HUES48 (cell line): ENCODE data around the gene DAD1.
"Not testable (repeated sequence)": the region's sequence is repeated elsewhere in the genome, so short reads cannot be mapped to it uniquely, and the experiment has no call there.

Experiments used
- H3K27ac ChIP-seq: one replicate; pipeline ENCODE4 v1.7.0; 2013; ENCODE audit warnings: low read depth, low read length, inconsistent platforms
- H3K27me3 ChIP-seq: 2 replicates; pipeline ENCODE4 v1.6.1; 2013; ENCODE audit warnings: mild to moderate bottlenecking, low read length; ENCODE audit not compliant: control insufficient read depth, insufficient read depth
- H3K36me3 ChIP-seq: 2 replicates; pipeline ENCODE4 v1.6.1; 2013; ENCODE audit warnings: low read length; ENCODE audit not compliant: control insufficient read depth, insufficient read depth
- H3K4me1 ChIP-seq: 2 replicates; pipeline ENCODE4 v1.6.1; 2013; ENCODE audit warnings: mild to moderate bottlenecking, low read length; ENCODE audit not compliant: control insufficient read depth, insufficient read depth
- H3K4me3 ChIP-seq: 2 replicates; pipeline ENCODE4 v1.5.1; 2013; ENCODE audit warnings: mild to moderate bottlenecking, low read depth, low read length
- H3K9ac ChIP-seq: 2 replicates; pipeline ENCODE4 v1.6.1; 2013; ENCODE audit warnings: mild to moderate bottlenecking, low read depth, low read length, moderate library complexity
- H3K9me3 ChIP-seq: 2 replicates; pipeline ENCODE4 v1.6.1; 2013; ENCODE audit warnings: low read length; ENCODE audit not compliant: control insufficient read depth, insufficient read depth

DAD1 gene

DNA sequence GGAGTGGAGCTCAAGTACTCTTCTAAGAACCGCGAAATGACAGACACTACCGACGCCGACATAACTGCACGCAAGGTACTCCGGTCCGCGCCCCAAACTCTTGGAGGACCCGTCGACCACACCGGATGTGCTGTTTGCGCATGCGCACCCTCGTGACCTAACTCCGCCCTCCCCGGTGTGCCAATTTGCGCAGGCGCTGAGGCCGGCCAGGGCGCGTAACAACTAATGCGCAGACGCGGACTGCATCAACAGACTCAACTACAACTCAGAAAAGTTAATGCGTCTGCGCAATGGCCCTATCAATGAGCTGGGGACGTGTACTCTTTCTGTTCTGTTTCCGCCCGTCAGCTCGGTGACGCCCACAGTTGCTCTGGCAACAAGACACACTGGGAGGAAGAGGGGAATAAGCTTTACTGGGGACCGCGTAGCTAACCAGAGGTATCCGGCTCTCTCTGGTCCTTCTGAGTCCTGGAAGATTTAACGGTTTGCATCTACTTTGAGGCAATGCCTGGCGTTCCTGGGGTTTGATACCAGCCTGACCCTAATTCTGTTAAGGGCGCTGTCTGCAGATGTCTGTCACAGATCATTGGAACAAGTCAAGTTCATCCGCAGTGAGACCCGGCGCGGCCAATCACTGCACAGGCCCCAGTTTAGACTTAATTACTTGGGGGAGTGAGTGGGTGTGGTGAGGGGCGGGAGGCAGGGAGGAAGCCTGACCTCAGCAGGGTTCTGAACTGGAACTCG is at the start of gene DAD1:
Gene DAD1, minus strand, starts transcription at position 129 of the 744 bp plus-strand sequence. Its CDS starts 67 bp downstream, at position 62.
- 0 out of 2 replicates have a peak, but pooled peaks cover 3% of the 10 kb centered on the region for H3K36me3 ChIP-seq
- peak within 1 kb of the TSS; percentile 91 for H3K4me3 ChIP-seq
- H3K27ac ChIP-seq = peak within 1 kb of the TSS; percentile 96
- H3K4me1 ChIP-seq = peaks cover 13% of the 10 kb centered on the region
- no peaks in the 10 kb centered on the region for H3K27me3 ChIP-seq
- no peaks in the 10 kb centered on the region for H3K9me3 ChIP-seq
- H3K9ac ChIP-seq = peak within 1 kb of the TSS; percentile 74

DNA sequence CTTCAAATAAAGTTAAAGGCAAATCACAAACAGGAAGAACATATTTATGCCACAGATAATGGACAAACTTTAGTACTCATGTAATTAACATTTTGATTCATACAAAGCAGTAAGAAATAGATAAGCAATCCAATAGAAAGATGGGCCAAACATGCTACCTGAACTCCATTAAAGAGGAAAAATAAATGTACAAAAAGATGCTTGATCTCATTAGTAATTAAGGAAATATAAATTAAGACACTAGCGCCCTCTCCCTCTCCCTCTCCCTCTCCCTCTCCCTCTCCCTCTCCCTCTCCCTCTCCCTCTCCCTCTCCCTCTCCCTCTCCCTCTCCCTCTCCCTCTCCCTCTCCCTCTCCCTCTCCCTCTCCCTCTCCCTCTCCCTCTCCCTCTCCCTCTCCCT is 47.0 kb upstream of the DAD1 start:
- not testable (repeated sequence) for H3K27me3 ChIP-seq, H3K4me1 ChIP-seq, H3K36me3 ChIP-seq, H3K27ac ChIP-seq, H3K9me3 ChIP-seq, H3K4me3 ChIP-seq, H3K9ac ChIP-seq

- H3K9me3 ChIP-seq = no peaks in the 10 kb centered on the region
- no peak overlapping the region for H3K4me3 ChIP-seq
- no peaks in the 10 kb centered on the region for H3K27me3 ChIP-seq
- H3K27ac ChIP-seq = no peak overlapping the region
- no peaks in the 10 kb centered on the region for H3K36me3 ChIP-seq
- H3K9ac ChIP-seq = no peak overlapping the region
- H3K4me1 ChIP-seq = no peaks in the 10 kb centered on the region
Measured at GRCh38 chr14:22634233-22634900, 45.3 kb upstream of the DAD1 start.

DNA sequence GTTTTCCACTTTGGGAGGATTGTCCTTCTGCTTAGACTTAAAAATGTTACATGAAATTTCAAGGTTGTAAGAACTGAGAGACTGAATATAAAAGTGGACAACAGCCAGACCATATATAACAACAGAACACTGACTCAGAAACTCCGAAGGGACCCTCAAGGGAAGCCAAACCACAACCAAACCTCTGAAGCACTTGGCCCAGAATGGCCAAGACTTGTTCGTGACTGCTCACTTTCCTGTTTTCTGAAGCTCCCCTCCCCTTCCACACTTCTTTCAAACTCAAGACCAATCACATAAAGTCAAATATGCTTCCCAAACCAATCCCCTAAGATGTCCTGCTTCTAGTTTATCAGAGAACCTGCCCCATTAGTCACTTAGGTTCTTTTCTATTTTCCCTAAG is 41.5 kb upstream of the DAD1 start:
- no peaks in the 10 kb centered on the region for H3K36me3 ChIP-seq
- H3K4me3 ChIP-seq = no peak overlapping the region
- H3K9ac ChIP-seq = no peak overlapping the region
- H3K9me3 ChIP-seq = no peaks in the 10 kb centered on the region
- H3K4me1 ChIP-seq = peaks cover 18% of the 10 kb centered on the region
- no peak overlapping the region for H3K27ac ChIP-seq
- no peaks in the 10 kb centered on the region for H3K27me3 ChIP-seq

- no peaks in the 10 kb centered on the region for H3K36me3 ChIP-seq
- H3K27ac ChIP-seq = no peak overlapping the region
- H3K9me3 ChIP-seq = no peaks in the 10 kb centered on the region
- H3K9ac ChIP-seq = no peak overlapping the region
- H3K27me3 ChIP-seq = no peaks in the 10 kb centered on the region
- no peak overlapping the region for H3K4me3 ChIP-seq
- peaks cover 18% of the 10 kb centered on the region for H3K4me1 ChIP-seq
Measured at GRCh38 chr14:22630066-22630465, 41.0 kb upstream of the DAD1 start.

DNA sequence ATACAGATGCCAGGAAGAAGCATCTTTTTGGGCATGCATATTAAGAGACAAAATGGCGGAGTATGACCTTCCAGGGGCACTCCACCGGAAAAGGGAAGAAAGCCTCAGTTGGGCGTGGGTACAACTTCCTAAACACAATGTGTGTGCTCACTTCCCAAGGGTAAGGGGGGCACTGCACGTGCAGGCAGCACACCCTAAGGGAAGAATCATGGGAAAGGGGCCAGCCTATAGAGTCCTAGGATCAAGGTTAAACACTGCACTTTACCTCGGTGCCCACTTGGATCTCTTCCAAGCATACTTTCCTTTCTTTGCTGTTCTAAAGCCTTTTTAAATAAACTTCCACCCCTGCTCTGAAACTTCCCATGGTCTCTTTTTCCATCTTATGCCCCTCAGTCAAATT is 40.3 kb upstream of the DAD1 start:
- no peaks in the 10 kb centered on the region for H3K27me3 ChIP-seq
- no peak overlapping the region for H3K4me3 ChIP-seq
- no peaks in the 10 kb centered on the region for H3K36me3 ChIP-seq
- peaks cover 18% of the 10 kb centered on the region for H3K4me1 ChIP-seq
- H3K9me3 ChIP-seq = no peaks in the 10 kb centered on the region
- no peak overlapping the region for H3K27ac ChIP-seq
- H3K9ac ChIP-seq = no peak overlapping the region

- Histone ChIP-seq H3K9ac (no peak overlapping the region), H3K27ac (no peak overlapping the region), H3K4me3 (no peak overlapping the region), H3K36me3 (no peaks in the 10 kb centered on the region), H3K4me1 (peaks cover 18% of the 10 kb centered on the region), H3K9me3 (no peaks in the 10 kb centered on the region), H3K27me3 (no peaks in the 10 kb centered on the region)
Measured at GRCh38 chr14:22627506-22628263, 38.7 kb upstream of the DAD1 start.

DNA sequence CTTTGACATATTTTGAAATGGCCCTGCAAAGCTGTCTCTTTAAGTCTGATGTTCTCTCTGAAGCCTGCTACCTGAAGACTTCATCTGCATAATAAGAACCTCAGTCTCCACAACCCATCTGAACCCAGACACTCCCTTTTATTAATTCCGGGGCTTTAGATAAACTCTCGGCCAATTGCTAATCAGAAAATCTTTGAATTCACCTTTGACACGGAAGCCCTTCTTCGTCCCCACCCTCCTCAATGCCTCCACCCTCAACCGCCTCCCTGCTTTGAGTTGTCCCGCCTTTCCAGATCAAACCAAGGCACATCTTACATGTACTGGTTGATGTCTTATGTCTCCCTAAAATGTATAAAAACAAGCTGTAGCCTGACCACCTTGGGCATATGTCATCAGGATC is 37.6 kb upstream of the DAD1 start:
- peaks cover 18% of the 10 kb centered on the region for H3K4me1 ChIP-seq

GRCh38 chr14:22623047-22623446 is 34.0 kb upstream of the DAD1 start:
- Histone ChIP-seq H3K27ac (no peak overlapping the region), H3K9me3 (0 out of 2 replicates have a peak, but pooled peaks cover 6% of the 10 kb centered on the region), H3K4me3 (no peak overlapping the region), H3K36me3 (no peaks in the 10 kb centered on the region), H3K9ac (no peak overlapping the region), H3K4me1 (peaks cover 18% of the 10 kb centered on the region), H3K27me3 (no peaks in the 10 kb centered on the region)

More for the DNA sequence above, 37.6 kb upstream of the DAD1 start:
- Histone ChIP-seq H3K9me3 (0 out of 2 replicates have a peak, but pooled peaks cover 3% of the 10 kb centered on the region), H3K4me3 (no peak overlapping the region), H3K9ac (no peak overlapping the region), H3K27ac (no peak overlapping the region), H3K36me3 (no peaks in the 10 kb centered on the region), H3K27me3 (no peaks in the 10 kb centered on the region)

DNA sequence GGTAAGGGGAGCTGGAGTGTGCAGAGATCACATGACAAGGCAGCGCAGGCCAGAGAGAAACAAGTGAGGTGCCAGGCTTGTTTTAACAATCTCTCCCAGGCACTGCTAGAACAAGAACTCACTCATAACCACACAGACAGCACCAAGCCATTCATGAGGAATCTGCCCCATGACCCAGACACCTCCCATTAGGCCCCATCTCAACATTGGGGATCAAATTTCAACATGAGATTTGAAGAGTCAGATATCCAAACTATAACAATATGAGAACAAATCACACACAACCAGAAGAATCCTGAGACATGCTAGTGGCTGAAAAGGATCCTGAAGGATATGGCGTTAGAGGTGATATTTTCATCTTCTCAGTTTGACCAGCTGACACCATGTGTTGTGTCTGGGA is 33.2 kb upstream of the DAD1 start:
- Histone ChIP-seq H3K4me3 (no peak overlapping the region), H3K9ac (no peak overlapping the region), H3K4me1 (peaks cover 10% of the 10 kb centered on the region), H3K27ac (no peak overlapping the region), H3K36me3 (no peaks in the 10 kb centered on the region), H3K9me3 (0 out of 2 replicates have a peak, but pooled peaks cover 6% of the 10 kb centered on the region), H3K27me3 (no peaks in the 10 kb centered on the region)

GRCh38 chr14:22615765-22616164 is 26.7 kb upstream of the DAD1 start:
- peaks cover 13% of the 10 kb centered on the region for H3K36me3 ChIP-seq

More at GRCh38 chr14:22615765-22616164, 26.7 kb upstream of the DAD1 start:
- H3K9me3 ChIP-seq, H3K4me3 ChIP-seq, H3K27me3 ChIP-seq, H3K9ac ChIP-seq, H3K27ac ChIP-seq: not testable (repeated sequence)
- peaks cover 11% of the 10 kb centered on the region for H3K4me1 ChIP-seq
